Measurements from ENCODE around the gene CEP128. TPM values are rescaled to one million over a fixed set of nuclear protein-coding genes. Genes with fewer than 3 reads are reported as not detected.

The CEP128 gene
- total RNA-seq, 4 donors from 2014 or later: 1.9 to 9.7 (median 4.0) TPM

- intact Hi-C loops (cut with DNase I; ENCODE audit: low total_unique reads): no loop called here
- Histone ChIP-seq H3K4me3 (no peak overlapping the region), H3K27me3 (no peaks in the 10 kb centered on the region), H3K4me1 (no peaks in the 10 kb centered on the region), H3K36me3 (no peaks in the 10 kb centered on the region), H3K27ac (no peak overlapping the region), H3K9me3 (no peaks in the 10 kb centered on the region)
- TF ChIP-seq CTCF (IDR thresholded peaks at IDR 0.05) (no peak), POLR2A (IDR thresholded peaks at IDR 0.05) (no peak)
- DNase-seq: no peak
- 70 to 72% methylated on average over 1 of the region's 1 CpG for WGBS, 2 donors (ENCODE audit: low coverage in 1 of 2)
- in situ Hi-C loops (cut with MboI; ENCODE audit: low pct_ligation_motif_present in 1 of 4, low pct_unique_long_range_greater_than_20kb in 1 of 4, low sequenced_read_pairs in 3 of 4): no loop called here
These were observed 419.1 kb downstream of the CEP128 start for GRCh38 chr14:80522411-80522810.

- no peaks in the 10 kb centered on the region for H3K27me3 ChIP-seq
- no peaks in the 10 kb centered on the region for H3K4me1 ChIP-seq
- intact Hi-C loops (cut with DNase I; ENCODE audit: low total_unique reads): no loop called here
- no peaks in the 10 kb centered on the region for H3K9me3 ChIP-seq
- no peak overlapping the region for H3K4me3 ChIP-seq
- TF ChIP-seq POLR2AphosphoS5 (IDR thresholded peaks at IDR 0.05) (no peak), EP300 (IDR thresholded peaks at IDR 0.05; ENCODE audit: low read depth) (no peak), CTCF (IDR thresholded peaks at IDR 0.05) (no peak), POLR2A (IDR thresholded peaks at IDR 0.05) (no peak)
- WGBS, 2 donors (ENCODE audit: low coverage in 1 of 2): 86 to 94% methylated on average over 3 of the region's 3 CpGs
- DNase-seq: no peak
- no peak overlapping the region for H3K27ac ChIP-seq
- no peaks in the 10 kb centered on the region for H3K36me3 ChIP-seq
- in situ Hi-C loops (cut with MboI; ENCODE audit: low pct_ligation_motif_present in 1 of 4, low pct_unique_long_range_greater_than_20kb in 1 of 4, low sequenced_read_pairs in 3 of 4): no loop called here
These were observed 420.1 kb downstream of the CEP128 start for GRCh38 chr14:80521456-80521855.

GRCh38 chr14:80519002-80519401, 422.5 kb downstream of the CEP128 start:
- no peak for TF ChIP-seq CTCF (IDR thresholded peaks at IDR 0.05)
- TF ChIP-seq EP300 (IDR thresholded peaks at IDR 0.05; ENCODE audit: low read depth): no peak
- TF ChIP-seq POLR2A (IDR thresholded peaks at IDR 0.05): no peak
- TF ChIP-seq POLR2AphosphoS5 (IDR thresholded peaks at IDR 0.05): no peak
- H3K36me3 ChIP-seq: no peaks in the 10 kb centered on the region
- in situ Hi-C loops (cut with MboI; ENCODE audit: low pct_ligation_motif_present in 1 of 4, low pct_unique_long_range_greater_than_20kb in 1 of 4, low sequenced_read_pairs in 3 of 4) (no loop called here), intact Hi-C loops (cut with DNase I; ENCODE audit: low total_unique reads) (no loop called here)
- no peaks in the 10 kb centered on the region for H3K27me3 ChIP-seq
- no peak overlapping the region for H3K4me3 ChIP-seq
- DNase-seq: no peak
- H3K9me3 ChIP-seq: no peaks in the 10 kb centered on the region
- no peaks in the 10 kb centered on the region for H3K4me1 ChIP-seq
- H3K27ac ChIP-seq: no peak overlapping the region

- WGBS, 2 donors (ENCODE audit: low coverage in 1 of 2): 73 to 95% methylated on average over 2 to 4 of the region's 4 CpGs
- in situ Hi-C loops (cut with MboI; ENCODE audit: low pct_ligation_motif_present in 1 of 4, low pct_unique_long_range_greater_than_20kb in 1 of 4, low sequenced_read_pairs in 3 of 4): no loop called here
These were observed 423.4 kb downstream of the CEP128 start for GRCh38 chr14:80518173-80518572.

More at GRCh38 chr14:80518173-80518572, 423.4 kb downstream of the CEP128 start:
- no peak for DNase-seq
- Histone ChIP-seq H3K4me3 (no peak overlapping the region), H3K4me1 (no peaks in the 10 kb centered on the region), H3K27ac (no peak overlapping the region), H3K36me3 (no peaks in the 10 kb centered on the region), H3K9me3 (no peaks in the 10 kb centered on the region), H3K27me3 (no peaks in the 10 kb centered on the region)
- intact Hi-C loops (cut with DNase I; ENCODE audit: low total_unique reads): no loop called here
- TF ChIP-seq CTCF (IDR thresholded peaks at IDR 0.05): no peak
- no peak for TF ChIP-seq POLR2AphosphoS5 (IDR thresholded peaks at IDR 0.05)
- TF ChIP-seq EP300 (IDR thresholded peaks at IDR 0.05; ENCODE audit: low read depth): no peak
- no peak for TF ChIP-seq POLR2A (IDR thresholded peaks at IDR 0.05)

All from transverse colon (tissue), 4 donors.